Caco-2 (cell line): ENCODE measurements around the gene BACH2. TPM values are rescaled to one million over a fixed set of nuclear protein-coding genes. Genes with fewer than 3 reads are reported as not detected.

Experiments used
- BruUV-seq: library from RNA; stranded (reverse); fragments of 400-500 nt; replicated peaks from 2 replicates; lab custom pipeline; 2021; lab: Mats Ljungman, UMichigan
- CTCF ChIA-PET: fragments of 300-600 bp; sonication (Branson Sonifier 250); formaldehyde crosslinking; loops from one replicate; lab custom pipeline; 2022; ENCODE audit warnings: antibody characterized with exemption; lab: Charles Lee
- POLR2A ChIA-PET: fragments of 300-600 bp; sonication (Branson Sonifier 250); formaldehyde crosslinking; loops from one replicate; lab custom pipeline; 2022; ENCODE audit warnings: antibody characterized with exemption; lab: Charles Lee
- DNase-seq, 2 experiments: peaks; one replicate each; pipeline versions ENCODE4 v3.0.0 to v3.0.0-alpha.2; 2020 to 2022
- H3K27me3 ChIP-seq: replicated peaks from 2 replicates; pipeline ENCODE4 v1.6.0; 2011; ENCODE audit warnings: low read length; ENCODE audit not compliant: control insufficient read depth, insufficient read depth
- H3K36me3 ChIP-seq: 2 replicates; pipeline ENCODE4 v1.5.1; 2011; ENCODE audit warnings: low read length; ENCODE audit not compliant: control insufficient read depth, insufficient read depth
- H3K4me1 ChIP-seq: fragments of 250-450 bp; sonication (Bioruptor Pico); 2 replicates; pipeline ENCODE4 v1.5.1; 2020; ENCODE audit warnings: mild to moderate bottlenecking
- H3K4me3 ChIP-seq: 2 replicates; pipeline ENCODE4 v1.5.1; 2011; ENCODE audit warnings: low read depth, mild to moderate bottlenecking, control low read depth, low read length
- H3K9me3 ChIP-seq: fragments of 250-450 bp; sonication (Bioruptor Pico); 2 replicates; pipeline ENCODE4 v1.5.1; 2020; ENCODE audit warnings: mild to moderate bottlenecking, moderate library complexity
- H3K27ac Mint-ChIP-seq: one replicate; pipeline ENCODE4 v1.8.0; 2022; ENCODE audit warnings: mixed read lengths; ENCODE audit not compliant: unreplicated experiment
- H3K27me3 Mint-ChIP-seq: one replicate; pipeline ENCODE4 v1.8.0; 2022; ENCODE audit warnings: mixed read lengths; ENCODE audit not compliant: insufficient read depth, unreplicated experiment
- H3K36me3 Mint-ChIP-seq: one replicate; pipeline ENCODE4 v1.8.0; 2022; ENCODE audit warnings: mild to moderate bottlenecking, mixed read lengths; ENCODE audit not compliant: insufficient read depth, unreplicated experiment
- H3K4me1 Mint-ChIP-seq: one replicate; pipeline ENCODE4 v1.8.0; 2022; ENCODE audit warnings: low read depth, mixed read lengths; ENCODE audit not compliant: unreplicated experiment
- H3K4me3 Mint-ChIP-seq: one replicate; pipeline ENCODE4 v1.8.0; 2022; ENCODE audit warnings: mild to moderate bottlenecking, moderate library complexity, mixed read lengths; ENCODE audit not compliant: unreplicated experiment
- H3K9me3 Mint-ChIP-seq: one replicate; pipeline ENCODE4 v1.8.0; 2022; ENCODE audit warnings: mixed read lengths; ENCODE audit not compliant: unreplicated experiment
- CTCF ChIP-seq, 2 experiments: fragments of 200-600 bp in 1 of 2; IDR thresholded peaks; 1 replicate in 1 of 2; 2 replicates in 1 of 2; pipeline versions ENCODE4 v1.5.1 to v1.8.0; 2011 to 2022; ENCODE audit warnings: antibody characterized with exemption in 1 of 2, control low read depth in 1 of 2, inconsistent platforms in 1 of 2, low read depth in 1 of 2, low read length in 1 of 2, mild to moderate bottlenecking in 1 of 2, moderate library complexity in 1 of 2; ENCODE audit not compliant: insufficient read depth in 1 of 2, severe bottlenecking in 1 of 2, unreplicated experiment in 1 of 2
- intact Hi-C: fragments of 100-400 bp; cut with micrococcal nuclease; formaldehyde crosslinking; loops from one replicate; pipeline ENCODE4 v1.10.0; 2022; ENCODE audit not compliant: unreplicated experiment
- total RNA-seq: library from RNA; stranded (reverse); gene quantifications from 2 replicates; pipeline ENCODE4 v1.2.3, GENCODE V29; 2022

Gene BACH2
- total RNA-seq, 1 experiment from 2014 or later: 0.43 TPM

GRCh38 chr6:90107771-90108282, 188.8 kb downstream of the BACH2 start:
- H3K27me3 Mint-ChIP-seq: peaks cover 10% of the 10 kb centered on the region
- no peak overlapping the region for H3K4me3 Mint-ChIP-seq
- ChIA-PET CTCF (no interaction called here), POLR2A (no interaction called here)
- TF ChIP-seq CTCF (IDR thresholded peaks at IDR 0.05; ENCODE audit: insufficient read depth in 1 of 2, low read depth in 1 of 2, low read length in 1 of 2, severe bottlenecking in 1 of 2, unreplicated experiment in 1 of 2): no peak
- no peak overlapping the region for H3K4me3 ChIP-seq
- H3K27ac Mint-ChIP-seq: no peak overlapping the region
- no peaks in the 10 kb centered on the region for H3K36me3 ChIP-seq
- no peaks in the 10 kb centered on the region for H3K36me3 Mint-ChIP-seq
- H3K27me3 ChIP-seq: no peaks in the 10 kb centered on the region
- no peaks in the 10 kb centered on the region for H3K4me1 ChIP-seq
- intact Hi-C loops: no loop called here
- no TSS peak for BruUV-seq
- DNase-seq: no peak
- peaks cover 5% of the 10 kb centered on the region for H3K4me1 Mint-ChIP-seq
- H3K9me3 ChIP-seq: no peaks in the 10 kb centered on the region
- peaks cover 6% of the 10 kb centered on the region for H3K9me3 Mint-ChIP-seq

- peaks cover 10% of the 10 kb centered on the region for H3K27me3 Mint-ChIP-seq
- H3K36me3 Mint-ChIP-seq: no peaks in the 10 kb centered on the region
- no peaks in the 10 kb centered on the region for H3K9me3 ChIP-seq
- no peaks in the 10 kb centered on the region for H3K4me1 ChIP-seq
- H3K4me1 Mint-ChIP-seq: peaks cover 5% of the 10 kb centered on the region
- no peak for DNase-seq
- no peak overlapping the region for H3K4me3 Mint-ChIP-seq
- H3K27ac Mint-ChIP-seq: no peak overlapping the region
- no peak for TF ChIP-seq CTCF (IDR thresholded peaks at IDR 0.05; ENCODE audit: insufficient read depth in 1 of 2, low read depth in 1 of 2, low read length in 1 of 2, severe bottlenecking in 1 of 2, unreplicated experiment in 1 of 2)
- intact Hi-C loops: no loop called here
- CTCF ChIA-PET: no interaction called here
- H3K9me3 Mint-ChIP-seq: peaks cover 1% of the 10 kb centered on the region
- no TSS peak for BruUV-seq
- POLR2A ChIA-PET: no interaction called here
- no peaks in the 10 kb centered on the region for H3K36me3 ChIP-seq
- H3K4me3 ChIP-seq: no peak overlapping the region
- H3K27me3 ChIP-seq: no peaks in the 10 kb centered on the region
Observed at GRCh38 chr6:90107371-90107770, 189.3 kb downstream of the BACH2 start.

GRCh38 chr6:90106449-90106848, 190.2 kb downstream of the BACH2 start:
- H3K4me1 ChIP-seq: no peaks in the 10 kb centered on the region
- TF ChIP-seq CTCF (IDR thresholded peaks at IDR 0.05; ENCODE audit: insufficient read depth in 1 of 2, low read depth in 1 of 2, low read length in 1 of 2, severe bottlenecking in 1 of 2, unreplicated experiment in 1 of 2): no peak
- no peaks in the 10 kb centered on the region for H3K9me3 ChIP-seq
- H3K27ac Mint-ChIP-seq: no peak overlapping the region
- H3K4me3 Mint-ChIP-seq: no peak overlapping the region
- CTCF ChIA-PET: no interaction called here
- H3K27me3 ChIP-seq: no peaks in the 10 kb centered on the region
- POLR2A ChIA-PET: no interaction called here
- no peaks in the 10 kb centered on the region for H3K36me3 Mint-ChIP-seq
- H3K36me3 ChIP-seq: no peaks in the 10 kb centered on the region
- no peak for DNase-seq
- intact Hi-C loops: no loop called here
- H3K27me3 Mint-ChIP-seq: peaks cover 8% of the 10 kb centered on the region
- H3K4me3 ChIP-seq: no peak overlapping the region
- no TSS peak for BruUV-seq
- H3K9me3 Mint-ChIP-seq: no peaks in the 10 kb centered on the region
- H3K4me1 Mint-ChIP-seq: peaks cover 5% of the 10 kb centered on the region
